ENCODE measurements around the gene BGLAP. TPM values are rescaled to one million over a fixed set of nuclear protein-coding genes. Genes with fewer than 3 reads are reported as not detected.
A peak's percentile ranks its signal among the peaks of the same experiment; 100 is the strongest.

BGLAP gene
- polyA plus RNA-seq, result 1.9 and 2.5 TPM in 2 replicates
- 0.73 and 0.81 TPM in 2 replicates for polyA minus RNA-seq

GRCh38 chr1:156241926-156242325 lies at the start of gene BGLAP:
TSS of gene BGLAP (plus strand) at chr1:156242184. CDS start at chr1:156242232, 48 bp downstream.
- H3K79me2 ChIP-seq (replicated peaks; ENCODE audit: insufficient read depth, low read length), result no peaks in the 10 kb centered on the region
- H3K9ac ChIP-seq (ENCODE audit: low read length), result no peak within 1 kb of the TSS
- no peaks in the 10 kb centered on the region for H3K9me3 ChIP-seq (ENCODE audit: low read length)
- no peak for TF ChIP-seq TAF1 (IDR thresholded peaks at IDR 0.05; ENCODE audit: low read depth)
- TF ChIP-seq, protein P1, sequence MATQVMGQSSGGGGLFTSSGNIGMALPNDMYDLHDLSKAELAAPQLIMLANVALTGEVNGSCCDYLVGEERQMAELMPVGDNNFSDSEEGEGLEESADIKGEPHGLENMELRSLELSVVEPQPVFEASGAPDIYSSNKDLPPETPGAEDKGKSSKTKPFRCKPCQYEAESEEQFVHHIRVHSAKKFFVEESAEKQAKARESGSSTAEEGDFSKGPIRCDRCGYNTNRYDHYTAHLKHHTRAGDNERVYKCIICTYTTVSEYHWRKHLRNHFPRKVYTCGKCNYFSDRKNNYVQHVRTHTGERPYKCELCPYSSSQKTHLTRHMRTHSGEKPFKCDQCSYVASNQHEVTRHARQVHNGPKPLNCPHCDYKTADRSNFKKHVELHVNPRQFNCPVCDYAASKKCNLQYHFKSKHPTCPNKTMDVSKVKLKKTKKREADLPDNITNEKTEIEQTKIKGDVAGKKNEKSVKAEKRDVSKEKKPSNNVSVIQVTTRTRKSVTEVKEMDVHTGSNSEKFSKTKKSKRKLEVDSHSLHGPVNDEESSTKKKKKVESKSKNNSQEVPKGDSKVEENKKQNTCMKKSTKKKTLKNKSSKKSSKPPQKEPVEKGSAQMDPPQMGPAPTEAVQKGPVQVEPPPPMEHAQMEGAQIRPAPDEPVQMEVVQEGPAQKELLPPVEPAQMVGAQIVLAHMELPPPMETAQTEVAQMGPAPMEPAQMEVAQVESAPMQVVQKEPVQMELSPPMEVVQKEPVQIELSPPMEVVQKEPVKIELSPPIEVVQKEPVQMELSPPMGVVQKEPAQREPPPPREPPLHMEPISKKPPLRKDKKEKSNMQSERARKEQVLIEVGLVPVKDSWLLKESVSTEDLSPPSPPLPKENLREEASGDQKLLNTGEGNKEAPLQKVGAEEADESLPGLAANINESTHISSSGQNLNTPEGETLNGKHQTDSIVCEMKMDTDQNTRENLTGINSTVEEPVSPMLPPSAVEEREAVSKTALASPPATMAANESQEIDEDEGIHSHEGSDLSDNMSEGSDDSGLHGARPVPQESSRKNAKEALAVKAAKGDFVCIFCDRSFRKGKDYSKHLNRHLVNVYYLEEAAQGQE (IDR thresholded peaks at IDR 0.05; ENCODE audit: borderline replicate concordance), result no peak
- TF ChIP-seq EP300 (conservative IDR thresholded peaks at IDR 0.05; ENCODE audit: poor library complexity, severe bottlenecking), result no peak
- TF ChIP-seq SMC3 (conservative IDR thresholded peaks at IDR 0.05; ENCODE audit: poor library complexity), result no peak
- TF ChIP-seq, protein P2, sequence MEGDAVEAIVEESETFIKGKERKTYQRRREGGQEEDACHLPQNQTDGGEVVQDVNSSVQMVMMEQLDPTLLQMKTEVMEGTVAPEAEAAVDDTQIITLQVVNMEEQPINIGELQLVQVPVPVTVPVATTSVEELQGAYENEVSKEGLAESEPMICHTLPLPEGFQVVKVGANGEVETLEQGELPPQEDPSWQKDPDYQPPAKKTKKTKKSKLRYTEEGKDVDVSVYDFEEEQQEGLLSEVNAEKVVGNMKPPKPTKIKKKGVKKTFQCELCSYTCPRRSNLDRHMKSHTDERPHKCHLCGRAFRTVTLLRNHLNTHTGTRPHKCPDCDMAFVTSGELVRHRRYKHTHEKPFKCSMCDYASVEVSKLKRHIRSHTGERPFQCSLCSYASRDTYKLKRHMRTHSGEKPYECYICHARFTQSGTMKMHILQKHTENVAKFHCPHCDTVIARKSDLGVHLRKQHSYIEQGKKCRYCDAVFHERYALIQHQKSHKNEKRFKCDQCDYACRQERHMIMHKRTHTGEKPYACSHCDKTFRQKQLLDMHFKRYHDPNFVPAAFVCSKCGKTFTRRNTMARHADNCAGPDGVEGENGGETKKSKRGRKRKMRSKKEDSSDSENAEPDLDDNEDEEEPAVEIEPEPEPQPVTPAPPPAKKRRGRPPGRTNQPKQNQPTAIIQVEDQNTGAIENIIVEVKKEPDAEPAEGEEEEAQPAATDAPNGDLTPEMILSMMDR (IDR thresholded peaks at IDR 0.05; ENCODE audit: poor library complexity, severe bottlenecking), result no peak
- no peak for TF ChIP-seq EZH2 (IDR thresholded peaks at IDR 0.05; ENCODE audit: borderline replicate concordance, insufficient read depth, low read length, poor library complexity, severe bottlenecking)
- no peak for TF ChIP-seq MXI1 (conservative IDR thresholded peaks at IDR 0.05; ENCODE audit: poor library complexity, severe bottlenecking)
- no peak for TF ChIP-seq POLR2AphosphoS5 (IDR thresholded peaks at IDR 0.05)
- no peak for TF ChIP-seq RAD21 (conservative IDR thresholded peaks at IDR 0.05)
- H3K9me2 ChIP-seq (ENCODE audit: insufficient read depth, low read length), result no peaks in the 10 kb centered on the region
- no peaks in the 10 kb centered on the region for H3K36me3 ChIP-seq (ENCODE audit: insufficient read depth, low read length)
- H3K27ac ChIP-seq (ENCODE audit: low read length), result no peak within 1 kb of the TSS
- H2AFZ ChIP-seq (ENCODE audit: low read depth, low read length), result no peak within 1 kb of the TSS
- H3K4me2 ChIP-seq (ENCODE audit: low read length), result no peak within 1 kb of the TSS
- no peak within 1 kb of the TSS for H3K4me3 ChIP-seq (ENCODE audit: low read length)
- no peaks in the 10 kb centered on the region for H4K20me1 ChIP-seq (ENCODE audit: insufficient read depth)
- no peaks in the 10 kb centered on the region for H3K27me3 ChIP-seq (ENCODE audit: insufficient read depth, low read depth, low read length)
- H3F3A ChIP-seq (ENCODE audit: insufficient read depth, low read length, poor library complexity, severe bottlenecking), result no peaks in the 10 kb centered on the region

- Histone ChIP-seq H4K20me1 (ENCODE audit: insufficient read depth) (no peaks in the 10 kb centered on the region), H2AFZ (ENCODE audit: low read depth, low read length) (no peak overlapping the region), H3K27me3 (ENCODE audit: insufficient read depth, low read depth, low read length) (no peaks in the 10 kb centered on the region), H3F3A (ENCODE audit: insufficient read depth, low read length, poor library complexity, severe bottlenecking) (peaks cover 3% of the 10 kb centered on the region), H3K9me3 (ENCODE audit: low read length) (no peaks in the 10 kb centered on the region), H3K9ac (ENCODE audit: low read length) (peak overlapping the region; percentile 28), H3K36me3 (ENCODE audit: insufficient read depth, low read length) (no peaks in the 10 kb centered on the region), H3K4me2 (ENCODE audit: low read length) (no peak overlapping the region), H3K27ac (ENCODE audit: low read length) (peak overlapping the region; percentile 54), H3K4me3 (ENCODE audit: low read length) (peak overlapping the region; percentile 85), H3K9me2 (ENCODE audit: insufficient read depth, low read length) (no peaks in the 10 kb centered on the region), H3K79me2 (replicated peaks; ENCODE audit: insufficient read depth, low read length) (peaks cover 33% of the 10 kb centered on the region)
- TF ChIP-seq, protein P2 (IDR thresholded peaks at IDR 0.05; ENCODE audit: poor library complexity, severe bottlenecking), result no peak
- TF ChIP-seq TAF1 (IDR thresholded peaks at IDR 0.05; ENCODE audit: low read depth), result no peak
- TF ChIP-seq, protein P1 (IDR thresholded peaks at IDR 0.05; ENCODE audit: borderline replicate concordance), result no peak
These were observed 48.8 kb upstream of the BGLAP start for GRCh38 chr1:156193208-156193487.
